ENCODE measurements around the gene P2RY11.
A peak's percentile ranks its signal among the peaks of the same experiment; 100 is the strongest.

P2RY11 gene

GRCh38 chr19:10111405-10111811 lies at the start of gene P2RY11:
Gene P2RY11 (plus strand): TSS chr19:10111693. CDS start chr19:10111722, 29 bp downstream.
- peaks cover 84% of the 10 kb centered on the region for H3K4me1 Mint-ChIP-seq (ENCODE audit: low read depth)
- peak within 1 kb of the TSS; percentile 92 for H3K27ac Mint-ChIP-seq
- no peaks in the 10 kb centered on the region for H3K9me3 Mint-ChIP-seq
- H3K4me3 Mint-ChIP-seq: peak within 1 kb of the TSS; percentile 95
- peaks cover 70% of the 10 kb centered on the region for H3K36me3 Mint-ChIP-seq (ENCODE audit: low read depth)
- no peaks in the 10 kb centered on the region for H3K27me3 Mint-ChIP-seq

- Mint-ChIP-seq H3K36me3 (ENCODE audit: low read depth) (no peaks in the 10 kb centered on the region), H3K4me1 (ENCODE audit: low read depth) (no peaks in the 10 kb centered on the region), H3K4me3 (no peak overlapping the region), H3K9me3 (no peaks in the 10 kb centered on the region), H3K27ac (no peak overlapping the region), H3K27me3 (peaks cover 25% of the 10 kb centered on the region)
These were observed 49.7 kb upstream of the P2RY11 start for GRCh38 chr19:10061717-10062310.

- Mint-ChIP-seq H3K4me1 (ENCODE audit: low read depth) (peaks cover 5% of the 10 kb centered on the region), H3K27me3 (peaks cover 10% of the 10 kb centered on the region), H3K4me3 (no peak overlapping the region), H3K36me3 (ENCODE audit: low read depth) (no peaks in the 10 kb centered on the region), H3K9me3 (no peaks in the 10 kb centered on the region), H3K27ac (no peak overlapping the region)
These were observed 43.3 kb upstream of the P2RY11 start for GRCh38 chr19:10068205-10068604.

- Mint-ChIP-seq H3K4me1 (ENCODE audit: low read depth) (peaks cover 5% of the 10 kb centered on the region), H3K4me3 (no peak overlapping the region), H3K27me3 (peaks cover 3% of the 10 kb centered on the region), H3K36me3 (ENCODE audit: low read depth) (no peaks in the 10 kb centered on the region), H3K9me3 (no peaks in the 10 kb centered on the region), H3K27ac (no peak overlapping the region)
These were observed 42.4 kb upstream of the P2RY11 start for GRCh38 chr19:10069046-10069445.

GRCh38 chr19:10070730-10071446 lies 40.6 kb upstream of the P2RY11 start:
- Mint-ChIP-seq H3K4me1 (ENCODE audit: low read depth) (peaks cover 5% of the 10 kb centered on the region), H3K36me3 (ENCODE audit: low read depth) (no peaks in the 10 kb centered on the region), H3K27me3 (peaks cover 3% of the 10 kb centered on the region), H3K27ac (no peak overlapping the region), H3K9me3 (no peaks in the 10 kb centered on the region), H3K4me3 (no peak overlapping the region)

- Mint-ChIP-seq H3K36me3 (ENCODE audit: low read depth) (no peaks in the 10 kb centered on the region), H3K27me3 (no peaks in the 10 kb centered on the region), H3K27ac (no peak overlapping the region), H3K4me3 (no peak overlapping the region), H3K9me3 (no peaks in the 10 kb centered on the region), H3K4me1 (ENCODE audit: low read depth) (no peaks in the 10 kb centered on the region)
These were observed 37.3 kb upstream of the P2RY11 start for GRCh38 chr19:10074153-10074552.

GRCh38 chr19:10076535-10076934 lies 35.0 kb upstream of the P2RY11 start:
- no peaks in the 10 kb centered on the region for H3K36me3 Mint-ChIP-seq (ENCODE audit: low read depth)
- H3K27ac Mint-ChIP-seq: no peak overlapping the region
- no peaks in the 10 kb centered on the region for H3K27me3 Mint-ChIP-seq
- no peak overlapping the region for H3K4me3 Mint-ChIP-seq
- H3K4me1 Mint-ChIP-seq (ENCODE audit: low read depth): no peaks in the 10 kb centered on the region
- H3K9me3 Mint-ChIP-seq: no peaks in the 10 kb centered on the region

GRCh38 chr19:10078329-10078728 lies 33.2 kb upstream of the P2RY11 start:
- Mint-ChIP-seq H3K27me3 (no peaks in the 10 kb centered on the region), H3K36me3 (ENCODE audit: low read depth) (no peaks in the 10 kb centered on the region), H3K4me3 (no peak overlapping the region), H3K4me1 (ENCODE audit: low read depth) (no peaks in the 10 kb centered on the region), H3K9me3 (no peaks in the 10 kb centered on the region), H3K27ac (no peak overlapping the region)

GRCh38 chr19:10079031-10079453 lies 32.5 kb upstream of the P2RY11 start:
- H3K27me3 Mint-ChIP-seq: no peaks in the 10 kb centered on the region
- no peak overlapping the region for H3K4me3 Mint-ChIP-seq
- H3K9me3 Mint-ChIP-seq: no peaks in the 10 kb centered on the region
- no peaks in the 10 kb centered on the region for H3K36me3 Mint-ChIP-seq (ENCODE audit: low read depth)
- H3K4me1 Mint-ChIP-seq (ENCODE audit: low read depth): no peaks in the 10 kb centered on the region
- no peak overlapping the region for H3K27ac Mint-ChIP-seq

GRCh38 chr19:10083911-10084310 lies 27.6 kb upstream of the P2RY11 start:
- no peak overlapping the region for H3K27ac Mint-ChIP-seq
- no peak overlapping the region for H3K4me3 Mint-ChIP-seq
- H3K9me3 Mint-ChIP-seq: no peaks in the 10 kb centered on the region
- H3K27me3 Mint-ChIP-seq: no peaks in the 10 kb centered on the region
- peaks cover 6% of the 10 kb centered on the region for H3K4me1 Mint-ChIP-seq (ENCODE audit: low read depth)
- no peaks in the 10 kb centered on the region for H3K36me3 Mint-ChIP-seq (ENCODE audit: low read depth)

GRCh38 chr19:10084803-10085202 lies 26.7 kb upstream of the P2RY11 start:
- H3K27me3 Mint-ChIP-seq: no peaks in the 10 kb centered on the region
- H3K9me3 Mint-ChIP-seq: no peaks in the 10 kb centered on the region
- no peak overlapping the region for H3K27ac Mint-ChIP-seq

GRCh38 chr19:10085641-10086590 lies 25.6 kb upstream of the P2RY11 start, which contains the start of gene SHFL:
Gene SHFL (plus strand): TSS chr19:10086317. CDS start chr19:10086428, 111 bp downstream.
- H3K36me3 Mint-ChIP-seq (ENCODE audit: low read depth): peaks cover 10% of the 10 kb centered on the region
- H3K9me3 Mint-ChIP-seq: no peaks in the 10 kb centered on the region
- H3K27ac Mint-ChIP-seq: peak within 1 kb of the TSS; percentile 90
- H3K4me1 Mint-ChIP-seq (ENCODE audit: low read depth): peaks cover 6% of the 10 kb centered on the region
- peak within 1 kb of the TSS; percentile 85 for H3K4me3 Mint-ChIP-seq
- H3K27me3 Mint-ChIP-seq: no peaks in the 10 kb centered on the region

More at GRCh38 chr19:10084803-10085202, 26.7 kb upstream of the P2RY11 start:
- peaks cover 6% of the 10 kb centered on the region for H3K4me1 Mint-ChIP-seq (ENCODE audit: low read depth)
- H3K36me3 Mint-ChIP-seq (ENCODE audit: low read depth): peaks cover 6% of the 10 kb centered on the region
- peak overlapping the region; percentile 20 for H3K4me3 Mint-ChIP-seq

GRCh38 chr19:10086591-10087192 lies 24.8 kb upstream of the P2RY11 start:
- Mint-ChIP-seq H3K4me1 (ENCODE audit: low read depth) (peaks cover 6% of the 10 kb centered on the region), H3K4me3 (peak overlapping the region; percentile 85), H3K27me3 (no peaks in the 10 kb centered on the region), H3K36me3 (ENCODE audit: low read depth) (peaks cover 13% of the 10 kb centered on the region), H3K27ac (peak overlapping the region; percentile 26), H3K9me3 (no peaks in the 10 kb centered on the region)

- no peaks in the 10 kb centered on the region for H3K9me3 Mint-ChIP-seq
- peaks cover 18% of the 10 kb centered on the region for H3K36me3 Mint-ChIP-seq (ENCODE audit: low read depth)
- H3K4me3 Mint-ChIP-seq: peak overlapping the region; percentile 85
- H3K4me1 Mint-ChIP-seq (ENCODE audit: low read depth): peaks cover 6% of the 10 kb centered on the region
- peak overlapping the region; percentile 26 for H3K27ac Mint-ChIP-seq
- H3K27me3 Mint-ChIP-seq: no peaks in the 10 kb centered on the region
These were observed 24.0 kb upstream of the P2RY11 start for GRCh38 chr19:10087296-10088061.
